Measurements from ENCODE around the gene SETD5.

GRCh38 chr3:9491506-9491905 is 94.1 kb downstream of the SETD5 start:
- TF ChIP-seq, protein P1, sequence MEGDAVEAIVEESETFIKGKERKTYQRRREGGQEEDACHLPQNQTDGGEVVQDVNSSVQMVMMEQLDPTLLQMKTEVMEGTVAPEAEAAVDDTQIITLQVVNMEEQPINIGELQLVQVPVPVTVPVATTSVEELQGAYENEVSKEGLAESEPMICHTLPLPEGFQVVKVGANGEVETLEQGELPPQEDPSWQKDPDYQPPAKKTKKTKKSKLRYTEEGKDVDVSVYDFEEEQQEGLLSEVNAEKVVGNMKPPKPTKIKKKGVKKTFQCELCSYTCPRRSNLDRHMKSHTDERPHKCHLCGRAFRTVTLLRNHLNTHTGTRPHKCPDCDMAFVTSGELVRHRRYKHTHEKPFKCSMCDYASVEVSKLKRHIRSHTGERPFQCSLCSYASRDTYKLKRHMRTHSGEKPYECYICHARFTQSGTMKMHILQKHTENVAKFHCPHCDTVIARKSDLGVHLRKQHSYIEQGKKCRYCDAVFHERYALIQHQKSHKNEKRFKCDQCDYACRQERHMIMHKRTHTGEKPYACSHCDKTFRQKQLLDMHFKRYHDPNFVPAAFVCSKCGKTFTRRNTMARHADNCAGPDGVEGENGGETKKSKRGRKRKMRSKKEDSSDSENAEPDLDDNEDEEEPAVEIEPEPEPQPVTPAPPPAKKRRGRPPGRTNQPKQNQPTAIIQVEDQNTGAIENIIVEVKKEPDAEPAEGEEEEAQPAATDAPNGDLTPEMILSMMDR (conservative IDR thresholded peaks at IDR 0.05; ENCODE audit: low read depth, low read length): no peak
- TF ChIP-seq EZH2 (IDR thresholded peaks at IDR 0.05; ENCODE audit: borderline replicate concordance, low read depth, low read length, poor library complexity, severe bottlenecking): no peak

Data from A673 (cell line).